Measurements from ENCODE around the gene PSMA7.
A peak's percentile ranks its signal among the peaks of the same experiment; 100 is the strongest.
"Not testable (repeated sequence)": the region's sequence is repeated elsewhere in the genome, so short reads cannot be mapped to it uniquely, and the experiment has no call there.

PSMA7 gene

DNA sequence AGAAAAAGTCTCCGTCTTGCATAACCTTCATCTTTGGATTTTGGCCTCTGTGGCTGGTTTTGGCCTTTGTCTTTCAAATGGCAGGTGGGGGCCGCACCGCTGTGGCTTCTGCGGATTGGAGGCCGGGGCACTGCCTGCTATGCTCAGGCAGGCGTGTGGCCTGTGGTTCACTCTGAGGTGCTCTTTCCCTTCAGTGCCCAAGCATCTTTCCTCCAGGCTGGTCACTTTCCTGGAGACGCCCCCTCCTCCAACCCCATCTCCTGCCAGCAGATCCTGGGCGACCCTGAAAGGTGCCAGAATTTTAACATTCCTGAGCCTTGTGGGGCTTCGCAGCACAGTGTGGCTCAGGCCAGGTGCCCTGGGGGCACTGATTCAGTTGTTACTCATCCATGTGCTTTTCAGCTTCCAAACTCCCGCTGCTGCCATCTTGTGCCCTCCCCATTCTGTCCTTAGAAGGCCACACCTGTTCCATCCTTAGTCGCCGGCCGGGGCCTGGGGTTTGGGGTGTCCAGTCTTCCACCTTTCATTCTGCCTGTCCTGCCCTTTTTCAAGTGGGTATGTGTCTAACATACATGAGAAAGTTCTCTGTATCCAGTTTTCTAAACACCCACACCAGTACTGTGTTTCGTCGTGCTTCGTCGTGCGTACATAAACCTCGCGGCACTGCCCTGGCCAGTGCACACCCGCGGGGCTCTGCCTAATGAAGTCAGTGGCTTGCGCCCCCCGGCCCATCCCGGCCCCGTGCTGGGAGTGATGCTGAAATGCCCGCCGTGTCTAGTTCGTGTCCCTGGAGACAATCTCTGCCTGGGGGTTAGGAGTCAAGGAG, 12.4 kb upstream of the PSMA7 start:
- DNase-seq (ENCODE audit: low spot score), result no peak

DNA sequence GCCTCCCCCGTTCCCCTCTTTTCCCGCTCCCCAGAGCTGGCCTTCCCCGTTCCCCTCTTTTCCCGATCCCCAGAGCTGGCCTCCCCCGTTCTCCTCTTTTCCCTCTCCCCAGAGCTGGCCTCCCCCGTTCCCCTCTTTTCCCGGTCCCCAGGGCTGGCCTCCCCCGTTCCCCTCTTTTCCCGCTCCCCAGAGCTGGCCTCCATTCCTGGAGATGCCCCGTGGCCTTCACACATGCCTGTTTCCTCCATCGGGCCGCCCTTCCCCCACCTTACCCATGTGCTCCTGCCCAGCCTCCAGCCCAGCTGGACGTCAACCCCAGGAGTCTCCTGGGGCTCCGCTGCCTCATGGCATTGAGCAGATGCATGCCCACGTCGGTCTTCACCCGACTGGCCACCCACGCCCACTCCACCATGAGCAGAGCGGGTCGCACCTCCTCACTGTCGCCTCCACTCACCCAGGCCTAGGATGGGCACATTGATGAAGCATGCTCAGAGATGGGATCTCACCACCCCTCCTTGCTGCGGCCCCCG, 8.7 kb upstream of the PSMA7 start:
- DNase-seq (ENCODE audit: low spot score), result no peak

DNA sequence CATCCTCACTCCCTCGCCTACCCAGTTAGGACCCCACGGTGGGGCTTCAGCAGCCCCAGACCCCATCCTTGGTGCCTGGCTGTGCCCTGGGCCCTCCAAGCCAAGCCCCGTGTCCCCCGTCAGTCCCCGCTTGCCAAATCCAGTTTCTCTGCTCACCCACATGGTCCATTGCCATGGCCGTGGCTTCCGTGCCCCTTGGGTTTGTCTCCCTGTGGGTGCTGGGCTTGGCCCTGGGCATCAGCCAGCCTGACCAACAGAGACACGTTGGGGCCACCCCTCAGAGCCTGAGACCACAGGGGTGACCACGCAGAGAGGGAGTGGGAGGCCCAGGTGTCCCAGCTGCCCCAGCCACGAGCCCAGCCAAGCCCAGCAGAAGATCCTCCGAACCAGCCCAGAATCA, 8.0 kb upstream of the PSMA7 start:
- no peak for DNase-seq (ENCODE audit: low spot score)

DNA sequence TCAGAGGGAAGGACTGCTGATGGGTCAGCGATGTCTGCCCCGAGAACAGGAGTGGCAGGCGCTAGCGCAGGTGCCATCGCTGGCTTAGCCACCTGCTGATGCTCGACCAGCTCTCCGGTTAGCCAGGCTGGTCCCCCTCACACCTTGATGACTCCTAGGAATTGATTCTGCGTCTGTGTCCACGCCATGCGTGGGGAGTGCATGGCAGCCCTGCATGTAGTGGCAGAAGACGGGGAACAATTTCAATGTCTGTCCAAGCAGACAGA, 7.0 kb upstream of the PSMA7 start:
- DNase-seq (ENCODE audit: low spot score), result no peak

DNA sequence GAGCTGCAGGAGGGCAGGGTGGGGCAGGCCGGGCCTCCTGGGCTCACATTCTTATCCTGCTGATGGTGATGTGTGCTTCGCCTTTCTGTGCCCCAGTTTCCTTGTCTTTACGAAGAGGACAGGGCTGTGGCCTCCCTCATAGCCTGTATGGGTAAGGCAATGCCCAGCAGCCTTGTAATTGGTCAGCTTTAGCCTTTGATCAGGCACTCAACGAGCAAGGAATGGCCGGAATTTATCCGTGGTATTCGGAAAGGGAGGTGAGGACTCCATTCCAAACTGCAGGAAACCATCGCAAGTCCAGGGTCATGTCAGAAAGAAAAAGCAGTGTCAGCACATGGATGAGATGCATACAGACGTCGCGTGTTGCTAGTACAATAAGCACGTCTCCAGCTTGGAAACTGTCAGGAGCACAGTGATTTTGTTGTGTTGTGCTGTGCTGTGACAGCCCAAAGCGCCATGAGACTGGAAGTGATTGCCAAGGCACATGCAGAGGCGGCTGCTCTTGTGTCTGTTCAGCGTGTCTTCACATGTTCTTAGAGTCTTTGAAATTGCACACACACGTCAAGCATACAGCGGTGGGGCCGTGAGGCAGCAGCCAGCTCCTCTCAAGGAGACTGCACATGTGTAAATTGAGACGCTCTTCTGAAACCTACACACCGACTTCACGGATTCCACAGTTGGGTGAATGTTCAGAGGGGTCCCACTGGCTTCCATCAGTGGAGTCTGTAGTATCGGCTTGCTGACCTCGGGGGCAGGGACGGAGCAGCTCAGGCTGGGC, 6.5 kb upstream of the PSMA7 start:
- DNase-seq (ENCODE audit: low spot score), result no peak

DNA sequence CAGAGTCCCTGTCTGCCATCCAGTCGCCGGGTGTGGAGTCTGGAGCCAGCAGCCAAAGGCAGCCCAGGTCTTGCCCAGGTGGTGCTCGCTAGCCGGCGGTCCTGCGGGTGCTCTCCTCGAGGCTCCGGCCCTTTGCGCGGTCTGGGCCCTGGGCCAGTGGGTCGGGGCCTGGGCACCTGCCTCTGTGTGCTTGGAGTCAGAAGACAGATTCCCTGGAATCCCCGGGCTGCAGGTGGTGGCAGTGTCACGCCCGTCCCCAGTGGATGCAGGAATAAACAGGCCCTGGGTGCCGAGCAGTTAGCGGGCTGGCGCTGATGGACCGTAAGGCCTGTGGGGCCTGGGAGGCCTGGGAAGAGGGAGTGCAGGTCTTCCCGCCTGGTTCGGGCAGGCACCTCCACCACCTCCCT, 5.7 kb upstream of the PSMA7 start:
- DNase-seq (ENCODE audit: low spot score), result no peak

DNA sequence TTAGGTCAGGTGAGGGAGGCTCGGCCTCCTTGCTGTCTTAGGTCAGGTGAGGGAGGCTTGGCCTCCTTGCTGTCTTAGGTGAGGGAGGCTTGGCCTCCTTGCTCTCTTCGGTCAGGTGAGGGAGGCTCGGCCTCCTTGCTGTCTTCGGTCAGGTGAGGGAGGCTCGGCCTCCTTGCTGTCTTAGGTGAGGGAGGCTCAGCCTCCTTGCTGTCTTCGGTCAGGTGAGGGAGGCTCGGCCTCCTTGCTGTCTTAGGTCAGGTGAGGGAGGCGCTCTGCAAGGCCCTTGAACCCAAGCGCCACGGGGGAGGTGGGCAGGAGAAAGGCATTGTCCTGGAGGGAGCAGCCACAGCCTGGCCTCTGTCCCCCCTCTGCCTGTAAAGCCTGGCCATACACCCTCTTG, 5.2 kb upstream of the PSMA7 start:
- DNase-seq (ENCODE audit: low spot score), result not testable (repeated sequence)

DNA sequence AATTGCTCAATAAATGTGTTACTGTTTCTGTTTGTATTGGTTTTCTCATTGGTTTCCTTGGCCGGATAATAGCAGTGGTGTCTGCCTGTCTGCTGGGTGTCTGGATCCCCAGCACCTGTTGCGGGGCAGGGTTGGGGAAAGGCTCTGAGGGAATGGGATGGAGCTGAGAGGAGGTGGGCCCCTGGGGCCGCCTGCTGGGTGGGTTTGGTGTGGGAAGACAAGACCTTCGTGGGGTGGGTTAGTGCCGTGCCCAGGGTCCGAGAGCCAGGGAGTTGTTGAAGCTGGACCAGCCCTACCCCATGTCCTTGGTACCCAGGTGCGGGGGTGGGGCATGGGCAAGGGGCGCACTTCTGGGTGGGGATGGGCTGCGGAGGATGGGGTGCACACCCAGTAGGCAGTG, 4.3 kb upstream of the PSMA7 start:
- no peak for DNase-seq (ENCODE audit: low spot score)

DNA sequence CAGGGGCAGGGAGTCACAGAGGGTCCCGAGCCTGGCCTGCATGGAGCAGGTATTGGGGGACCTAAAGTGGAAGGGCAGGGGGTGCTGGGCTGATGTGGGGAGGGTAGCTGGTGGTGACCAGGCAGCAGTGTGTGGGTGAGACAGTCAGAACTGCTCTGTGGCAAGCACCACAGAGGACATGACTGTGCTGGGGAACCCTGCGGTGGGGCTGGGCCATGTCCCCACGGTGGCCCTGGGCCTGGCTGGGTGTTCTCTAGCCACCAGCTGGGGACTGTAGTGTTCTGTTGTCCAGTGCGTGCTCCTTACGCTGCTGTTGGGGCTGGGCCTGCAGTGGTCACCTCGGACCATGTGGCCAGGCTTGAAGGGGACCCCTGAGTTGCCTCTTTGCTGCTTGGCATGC, 3.9 kb upstream of the PSMA7 start:
- no peak for DNase-seq (ENCODE audit: low spot score)

DNA sequence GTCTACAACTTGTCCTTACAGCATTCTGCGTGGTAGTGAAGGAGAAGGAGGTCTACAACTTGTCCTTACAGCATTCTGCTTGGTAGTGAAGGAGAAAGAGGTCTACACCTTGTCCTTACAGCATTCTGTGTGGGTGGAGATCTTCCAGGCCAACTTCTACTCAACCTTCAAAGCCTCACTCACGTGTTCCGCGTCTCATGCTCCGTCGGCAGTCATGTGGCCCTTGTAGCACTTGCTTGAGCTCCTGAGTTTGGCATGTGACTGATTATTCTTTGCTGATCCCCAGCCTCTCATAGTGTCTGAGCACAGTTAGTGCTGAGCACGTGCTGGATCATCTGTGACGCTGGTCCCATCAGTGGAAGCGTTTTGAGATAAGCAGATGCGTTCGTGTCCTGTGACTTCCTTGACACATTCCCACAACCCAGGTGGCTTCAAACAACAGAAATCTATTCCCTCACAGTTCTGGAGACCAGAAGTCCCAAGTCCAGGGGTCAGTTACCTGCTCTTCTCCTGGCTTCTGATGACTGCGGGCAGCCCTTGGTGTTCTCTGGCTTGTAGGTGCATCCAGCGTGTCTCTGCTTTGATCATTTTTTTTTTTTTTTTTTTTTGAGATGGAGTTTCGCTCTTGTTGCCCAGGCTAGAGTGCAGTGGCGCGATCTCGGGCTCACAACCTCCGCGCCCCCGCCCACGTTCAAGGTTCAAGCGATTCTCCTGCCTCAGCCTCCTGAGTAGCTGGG, 3.0 kb upstream of the PSMA7 start:
- no peak for DNase-seq (ENCODE audit: low spot score)

DNA sequence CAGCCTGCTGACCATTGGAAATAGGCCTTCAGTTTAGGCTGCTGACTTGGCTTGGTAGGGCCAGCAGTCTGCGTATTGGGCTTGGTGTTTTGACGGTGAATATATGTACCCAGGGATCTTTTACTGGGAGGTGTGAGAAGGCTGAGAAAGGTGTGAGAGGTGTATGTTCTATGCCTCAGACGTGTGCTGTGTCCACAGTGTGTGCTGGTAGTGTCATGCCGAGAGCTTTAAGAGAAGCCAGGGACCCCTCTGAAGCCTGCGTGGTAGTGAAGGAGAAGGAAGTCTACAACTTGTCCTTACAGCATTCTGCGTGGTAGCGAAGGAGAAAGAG, 2.5 kb upstream of the PSMA7 start:
- no peak for DNase-seq (ENCODE audit: low spot score)

DNA sequence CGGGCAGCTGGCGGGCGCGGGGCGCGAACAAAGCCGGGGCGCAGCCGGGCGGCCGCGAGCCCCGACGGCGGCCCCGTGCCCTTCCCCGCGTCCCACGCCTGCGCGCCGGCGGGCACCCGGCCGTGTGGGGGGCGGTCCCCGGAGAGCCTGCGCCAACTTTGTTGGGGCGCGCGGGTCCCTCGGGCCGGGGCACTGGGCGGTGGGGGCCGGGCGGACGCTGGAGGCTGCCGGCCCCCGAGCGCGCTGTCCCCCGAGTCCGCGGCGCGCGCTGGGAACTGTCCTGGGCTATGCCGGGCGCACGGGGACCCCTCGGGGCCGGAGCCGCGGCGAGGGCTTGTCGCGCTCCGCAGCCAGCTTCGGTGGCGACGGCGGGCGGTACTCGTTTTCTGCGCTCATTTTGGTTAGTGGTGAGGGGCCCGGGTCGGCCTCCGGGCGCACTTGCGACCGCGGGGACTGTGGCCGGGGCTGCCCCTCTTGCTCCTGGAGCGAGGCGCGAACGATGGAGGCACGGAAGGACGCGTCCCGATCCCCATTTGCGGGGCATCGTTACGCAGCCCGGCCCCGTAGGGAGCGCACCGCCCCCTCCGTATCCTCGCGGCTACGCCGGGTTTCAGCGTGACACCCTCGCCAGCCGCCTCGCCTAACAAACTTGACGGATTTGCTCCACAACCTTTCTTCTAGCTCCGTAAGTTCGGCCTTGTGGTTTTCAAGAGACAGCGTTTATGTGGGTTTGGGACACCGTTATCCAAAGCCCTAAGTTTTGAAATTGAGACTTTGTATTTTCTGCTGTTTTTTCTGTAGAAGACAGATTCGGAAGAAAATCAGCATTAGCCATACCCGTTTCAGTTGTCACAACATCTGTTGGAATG, 997 bp upstream of the PSMA7 start:
- peak; percentile 39 for DNase-seq (ENCODE audit: low spot score)

DNA sequence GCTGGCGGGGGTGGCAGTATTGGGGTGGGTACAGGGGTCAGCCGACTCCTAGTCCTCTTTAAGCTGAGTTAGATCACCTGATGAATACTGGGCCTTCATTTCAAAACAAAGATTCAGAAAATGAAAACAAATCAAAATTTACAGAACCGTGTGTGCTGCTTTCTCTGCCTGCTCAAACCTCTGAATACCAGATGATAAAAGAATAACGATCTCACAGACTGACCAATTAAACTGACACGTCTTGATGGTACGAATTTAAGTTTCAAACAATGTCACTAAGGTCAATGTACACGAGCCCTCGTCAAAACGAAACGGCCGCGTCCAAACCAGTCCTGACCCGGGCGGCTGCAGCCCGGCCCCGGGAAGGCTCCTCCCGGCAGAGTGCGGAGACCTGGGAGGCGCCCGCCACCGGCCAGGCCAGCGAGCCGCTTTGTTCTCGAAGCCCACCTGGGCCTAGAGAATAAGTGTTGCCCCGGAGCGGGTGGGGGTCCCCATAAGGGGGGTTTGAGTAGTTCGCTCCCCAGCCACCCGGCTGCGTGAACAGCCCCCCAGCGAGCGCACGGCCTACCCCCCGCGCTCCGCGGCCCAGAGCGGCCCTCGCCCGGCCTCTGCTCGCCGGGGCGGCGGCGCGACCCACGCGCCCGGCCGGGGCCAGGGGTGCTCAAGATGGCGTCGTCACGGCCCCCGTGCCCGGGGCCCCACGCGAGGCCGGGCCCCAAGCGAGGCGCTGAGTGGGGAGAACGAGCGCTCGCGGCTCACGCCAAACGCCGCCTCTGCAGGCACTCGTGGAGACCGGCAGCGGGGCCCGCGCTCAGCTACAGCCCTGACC, 728 bp downstream of the PSMA7 start:
- DNase-seq (ENCODE audit: low spot score), result no peak

DNA sequence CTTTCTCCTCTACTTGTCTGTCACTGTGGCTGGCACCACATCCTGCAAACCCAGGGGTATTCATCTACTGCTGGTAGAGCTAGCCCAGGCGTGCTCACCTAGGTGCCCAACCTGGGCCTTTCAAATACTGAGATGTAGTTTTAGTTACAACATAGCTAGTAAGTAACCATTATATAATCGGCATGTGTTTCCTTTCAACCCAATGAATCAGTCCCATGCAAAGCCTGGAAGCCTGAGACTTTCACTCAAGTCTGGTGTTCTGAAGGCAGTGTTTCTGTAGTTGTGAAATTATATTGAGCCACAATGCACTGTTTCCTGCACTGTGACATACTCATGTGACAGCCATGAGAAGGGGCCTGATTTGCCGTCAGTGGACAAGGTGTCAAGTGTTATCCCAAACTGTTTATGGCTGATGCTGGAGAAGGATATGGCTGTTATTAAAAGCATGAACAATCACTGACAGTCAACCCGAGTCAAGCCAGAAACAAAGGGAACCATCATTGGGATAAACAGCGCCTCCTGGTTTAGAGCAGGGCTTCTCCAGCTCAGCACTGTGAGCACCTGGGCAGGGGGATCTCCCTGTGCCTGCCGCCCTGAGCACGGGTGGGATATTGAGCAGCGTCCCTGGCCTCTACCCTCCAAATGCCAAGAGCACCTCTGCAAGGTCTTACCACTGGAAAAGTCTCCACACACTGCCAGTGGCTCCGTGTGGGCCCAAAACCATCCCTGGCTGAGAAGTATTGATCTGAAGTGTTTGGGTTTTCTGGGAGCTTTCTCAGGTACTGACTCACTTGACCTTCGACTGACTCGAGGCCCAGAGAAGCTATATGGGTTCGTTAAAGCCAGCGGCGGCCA, 1.6 kb downstream of the PSMA7 start:
- no peak for DNase-seq (ENCODE audit: low spot score)

DNA sequence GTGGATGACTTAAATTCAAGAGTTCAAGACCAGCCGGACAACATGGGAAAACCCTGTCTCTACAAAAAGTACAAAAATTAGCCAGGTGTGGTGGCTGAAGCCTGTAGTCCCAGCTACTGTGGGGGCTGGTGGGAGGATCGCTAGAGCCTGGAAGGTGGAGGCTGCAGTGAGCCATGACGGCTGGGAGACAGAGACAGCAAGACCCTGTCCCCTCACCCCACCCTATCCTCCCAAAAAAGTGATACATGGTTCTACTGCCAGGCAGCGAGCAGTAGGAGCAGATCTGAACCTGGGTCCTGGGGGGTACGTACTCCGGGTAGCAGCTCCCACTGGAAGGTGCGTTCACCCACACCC, 2.2 kb downstream of the PSMA7 start:
- DNase-seq (ENCODE audit: low spot score), result no peak

DNA sequence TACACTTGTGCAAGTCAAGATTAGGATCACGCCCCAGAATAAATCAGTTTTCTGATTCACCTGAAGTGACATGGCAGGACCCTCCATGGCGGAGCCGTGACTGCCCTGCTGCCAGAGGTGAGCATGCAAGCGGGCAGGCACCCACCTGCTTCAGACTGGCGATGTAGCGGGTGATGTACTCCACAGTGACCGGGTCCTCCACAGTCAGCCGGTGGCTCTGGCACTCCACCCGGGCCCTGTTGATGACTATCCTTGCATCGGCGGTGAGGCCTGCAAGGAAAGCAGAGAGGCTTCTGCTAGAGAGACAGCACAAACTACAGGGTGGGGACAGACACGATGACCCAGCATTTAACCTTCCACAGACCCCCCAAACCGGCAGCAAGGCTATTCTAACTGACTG, 3.6 kb downstream of the PSMA7 start:
- DNase-seq (ENCODE audit: low spot score), result no peak

DNA sequence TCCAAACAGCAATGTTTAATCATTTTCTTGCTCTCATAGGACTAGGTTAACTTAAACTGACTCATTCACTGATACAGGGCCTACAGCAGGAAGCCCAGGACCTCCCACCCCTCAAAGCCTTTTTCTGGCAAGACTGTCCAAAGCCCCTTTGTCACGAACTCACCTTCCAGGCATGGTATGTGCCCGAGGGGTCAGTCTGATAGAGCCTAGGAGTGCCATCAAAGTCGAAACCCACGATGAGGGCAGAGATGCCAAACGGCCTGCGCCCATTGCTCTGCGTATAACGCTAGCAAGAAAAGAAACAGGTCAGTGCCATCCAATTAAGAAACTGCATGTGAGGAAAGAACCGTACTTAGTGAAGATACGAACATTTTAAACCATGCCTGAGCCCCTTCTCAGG, 4.3 kb downstream of the PSMA7 start:
- no peak for DNase-seq (ENCODE audit: low spot score)

DNA sequence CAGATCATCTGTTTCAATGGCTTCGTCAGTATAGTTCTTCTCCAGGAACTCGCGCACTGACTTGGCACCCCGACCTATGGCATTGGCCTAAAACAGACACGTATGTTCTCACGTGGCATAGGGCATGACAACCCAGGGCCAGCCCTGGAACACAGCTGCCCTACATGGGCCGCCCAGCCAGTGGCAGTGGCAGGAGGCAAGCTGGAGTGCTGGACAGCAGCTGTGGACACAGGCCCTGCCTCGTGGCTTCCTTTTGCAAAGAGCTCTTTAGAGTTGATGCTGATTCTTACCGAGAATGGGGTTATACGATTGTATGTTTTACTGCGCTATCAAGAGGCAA, 5.0 kb downstream of the PSMA7 start:
- no peak for DNase-seq (ENCODE audit: low spot score)

DNA sequence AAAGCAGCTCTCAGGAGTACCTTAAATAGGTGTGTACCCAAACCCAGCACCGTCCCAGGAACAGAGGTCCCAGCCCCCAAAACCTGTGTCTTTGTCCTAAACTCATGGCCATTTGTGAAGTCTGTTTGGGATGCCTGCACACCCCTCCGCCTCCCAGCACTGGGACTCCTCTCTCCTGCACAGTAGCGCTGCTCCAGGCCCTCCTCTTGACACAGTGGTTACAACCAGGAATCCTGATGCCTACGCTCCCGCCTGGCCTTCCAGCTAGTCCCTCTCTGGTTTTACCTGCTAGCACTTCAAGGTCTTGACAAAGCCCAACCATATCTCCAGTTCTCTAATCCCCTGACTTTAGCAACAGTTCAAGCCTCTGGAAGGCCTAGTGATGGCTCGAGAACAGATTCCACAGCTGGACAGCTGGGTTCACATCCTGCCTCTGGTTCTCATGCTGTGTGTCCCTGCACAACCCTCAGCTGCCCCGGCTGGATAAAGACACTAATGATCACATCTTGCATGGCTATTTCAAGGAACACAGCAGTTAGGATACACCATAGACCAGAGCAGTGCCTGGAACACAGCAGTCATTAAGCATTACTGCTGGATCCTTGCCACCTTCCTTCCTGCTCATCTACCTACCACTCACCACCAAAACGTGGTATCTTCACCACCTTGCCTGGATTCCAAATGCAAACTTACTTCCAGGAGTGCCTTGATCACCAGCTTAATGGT, 5.6 kb downstream of the PSMA7 start:
- DNase-seq (ENCODE audit: low spot score), result no peak

DNA sequence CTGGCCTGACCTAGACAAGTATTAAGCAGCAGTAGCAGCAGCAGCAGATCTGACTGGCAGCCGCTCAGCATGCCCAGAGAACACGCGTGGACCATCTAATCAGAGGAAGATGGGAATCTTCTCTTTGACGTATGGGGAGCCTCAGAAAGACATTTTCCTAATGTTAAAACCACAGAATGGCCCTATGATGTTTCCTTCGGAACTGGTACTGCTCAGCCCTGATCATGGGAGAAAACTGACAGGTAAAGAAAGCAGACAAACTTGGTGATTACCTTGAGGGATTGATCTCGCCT, 6.2 kb downstream of the PSMA7 start:
- no peak for DNase-seq (ENCODE audit: low spot score)

Data from LoVo (cell line).